NCI-H748 treated with DMSO at 0.1 percent for 48 hours (cell line): ENCODE results near the gene CDC37L1.

Source experiments
- DNase-seq: peaks from one replicate; lab custom pipeline; 2025; lab: John Stamatoyannopoulos, UW

The CDC37L1 gene

DNA sequence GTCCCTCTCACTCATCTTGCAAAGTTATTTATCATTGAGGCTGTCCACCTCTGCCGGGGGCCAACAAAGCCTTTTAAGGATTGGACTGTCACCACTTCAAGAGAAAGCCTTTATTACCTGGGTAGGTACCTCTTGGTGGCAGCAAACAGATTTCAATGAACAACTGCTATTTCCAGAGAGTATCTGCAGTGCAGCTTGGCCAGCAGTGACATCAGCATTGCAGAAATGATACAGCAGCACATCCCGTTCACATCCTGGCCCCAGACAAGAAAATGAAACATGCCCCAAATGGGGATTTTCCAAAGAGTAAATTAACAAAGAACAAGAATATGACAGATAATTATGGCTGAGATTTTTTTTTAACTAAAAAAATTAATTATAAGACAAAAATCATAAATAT lies 10.8 kb upstream of the CDC37L1 start:
- no peak for DNase-seq

DNA sequence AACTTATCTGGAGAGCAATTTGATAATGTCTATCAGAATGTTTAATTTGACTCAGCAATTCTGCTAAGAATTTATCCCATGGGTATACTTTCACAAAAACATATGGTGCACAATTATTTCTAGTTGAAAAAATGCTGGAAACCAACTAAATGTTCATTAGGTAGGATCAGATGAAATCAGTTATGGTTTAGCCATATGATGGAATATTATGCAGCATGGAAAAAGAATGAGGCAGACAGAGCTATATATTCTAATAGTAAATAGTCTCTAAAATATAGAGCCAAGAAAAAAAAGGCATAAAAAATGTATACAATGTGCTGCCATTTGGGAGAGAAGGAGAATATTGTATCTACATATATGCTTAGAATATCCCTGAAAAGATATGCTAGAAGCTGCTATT lies 9.5 kb upstream of the CDC37L1 start:
- DNase-seq, result no peak

DNA sequence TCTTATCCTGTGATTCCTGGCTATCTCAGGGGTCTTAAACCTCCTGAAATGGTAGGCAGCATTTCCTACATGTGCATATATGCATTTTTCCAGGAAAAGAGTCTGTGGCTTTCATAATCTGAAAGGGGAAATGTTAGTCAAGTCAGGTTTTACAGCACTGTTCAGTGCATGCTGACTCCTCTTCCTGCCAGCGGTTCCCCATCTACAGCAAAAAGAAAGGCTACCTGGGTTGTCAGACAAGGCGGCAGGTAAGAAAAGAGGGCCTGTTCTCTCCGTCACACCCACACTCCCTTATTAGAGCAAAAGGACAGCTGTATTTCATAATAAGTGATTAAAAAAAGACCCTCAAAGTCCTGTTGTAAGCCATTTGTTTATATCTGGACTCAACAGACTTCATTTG lies 8.8 kb upstream of the CDC37L1 start:
- DNase-seq, result no peak

DNA sequence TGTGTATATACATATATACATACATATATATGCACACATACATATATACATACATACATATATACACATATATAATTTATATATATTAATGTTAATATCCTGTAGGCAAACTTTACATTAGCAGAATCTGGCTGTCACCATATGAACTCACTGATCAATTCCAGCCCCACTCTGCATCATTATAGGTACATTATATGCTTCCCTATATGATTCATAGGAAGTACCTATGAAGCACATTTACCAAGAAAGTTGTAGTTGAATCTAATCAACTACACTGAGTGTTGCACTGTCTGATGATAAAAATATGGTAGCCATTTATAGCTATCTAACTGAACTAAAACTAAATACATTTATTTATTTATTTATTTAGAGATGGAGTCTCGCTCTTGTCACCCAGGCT lies 7.6 kb upstream of the CDC37L1 start:
- no peak for DNase-seq

DNA sequence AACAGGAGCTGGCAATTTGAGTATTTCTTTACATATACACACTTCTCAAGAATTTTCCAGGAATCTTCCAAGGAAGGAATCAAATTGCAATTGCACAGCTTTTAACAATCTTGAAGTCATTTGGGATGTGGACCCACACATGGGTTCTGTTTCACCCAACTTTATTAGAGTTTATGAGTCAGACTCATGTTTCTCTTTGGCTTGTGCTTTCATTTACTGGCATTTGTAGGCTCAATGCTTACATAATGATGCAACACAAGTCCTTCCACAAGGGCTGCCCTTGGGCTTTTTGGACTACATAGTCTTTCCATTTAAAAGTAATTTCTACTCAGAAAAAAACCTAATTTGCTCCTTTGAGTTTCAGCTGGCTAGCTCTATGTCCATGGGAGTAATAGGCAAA lies 4.6 kb upstream of the CDC37L1 start:
- no peak for DNase-seq

DNA sequence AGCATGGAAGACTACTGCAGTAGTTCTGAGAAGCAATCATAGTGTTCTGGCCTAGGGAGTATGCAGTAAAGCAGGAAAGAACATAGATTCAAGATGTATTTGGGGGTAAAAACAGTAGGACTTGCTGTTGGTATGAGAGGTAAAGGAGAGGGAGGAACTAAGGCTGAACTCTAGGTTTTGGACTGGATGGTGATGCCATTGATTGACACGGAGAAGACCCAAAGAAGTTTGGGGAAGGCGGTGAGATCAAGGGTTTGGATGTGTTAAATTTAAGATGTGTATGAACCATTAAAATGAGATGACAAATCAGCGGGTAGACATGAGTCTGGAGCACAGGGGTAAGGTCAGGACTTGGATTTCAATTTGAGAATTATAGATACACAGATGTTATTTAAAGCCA lies 2.0 kb upstream of the CDC37L1 start:
- DNase-seq, result no peak

DNA sequence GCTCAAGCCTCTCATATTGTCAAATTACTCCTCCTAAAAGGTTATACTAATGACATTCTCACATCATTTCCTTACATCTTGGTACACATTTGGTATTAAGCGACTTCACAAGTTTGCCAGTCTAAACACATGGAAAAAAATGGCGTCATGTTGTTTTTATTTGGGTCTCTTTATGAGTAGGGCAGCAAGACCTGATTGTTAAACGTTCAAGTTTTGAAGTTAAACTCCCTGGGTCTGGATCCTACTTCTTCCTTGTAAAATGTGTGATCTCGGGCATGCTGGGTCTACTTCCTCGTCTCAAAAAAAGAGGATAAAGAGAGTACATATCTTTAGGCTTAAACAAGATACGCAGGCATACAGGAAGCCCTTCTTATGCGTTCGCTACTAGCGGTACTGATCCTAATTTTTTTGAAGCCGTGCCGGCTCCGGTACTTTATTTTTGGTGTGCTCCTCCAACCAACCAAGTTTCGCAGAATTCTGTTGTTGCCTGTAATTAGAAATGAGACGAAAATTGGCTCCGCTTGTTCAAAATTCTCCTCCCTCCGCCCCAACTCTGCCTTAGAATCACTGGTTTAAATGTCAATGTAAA lies 596 bp upstream of the CDC37L1 start:
- peak; percentile 27 for DNase-seq

DNA sequence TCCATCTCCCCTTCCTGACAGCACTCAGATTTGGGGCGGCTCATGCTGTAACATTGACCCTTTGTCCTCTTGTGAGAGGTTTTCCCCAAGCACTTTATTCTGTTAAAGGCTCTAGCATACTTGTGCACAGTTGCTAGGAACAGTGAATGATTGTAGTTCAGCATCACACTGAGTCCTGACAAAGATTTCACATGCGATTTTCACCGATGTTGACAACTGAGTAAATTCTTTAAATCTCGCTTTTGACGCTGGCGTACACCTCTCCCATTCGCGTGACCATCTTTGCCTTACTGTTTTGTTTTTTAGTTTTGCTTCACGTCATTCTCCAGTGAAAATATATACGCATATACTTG lies 780 bp downstream of the CDC37L1 start:
- no peak for DNase-seq

DNA sequence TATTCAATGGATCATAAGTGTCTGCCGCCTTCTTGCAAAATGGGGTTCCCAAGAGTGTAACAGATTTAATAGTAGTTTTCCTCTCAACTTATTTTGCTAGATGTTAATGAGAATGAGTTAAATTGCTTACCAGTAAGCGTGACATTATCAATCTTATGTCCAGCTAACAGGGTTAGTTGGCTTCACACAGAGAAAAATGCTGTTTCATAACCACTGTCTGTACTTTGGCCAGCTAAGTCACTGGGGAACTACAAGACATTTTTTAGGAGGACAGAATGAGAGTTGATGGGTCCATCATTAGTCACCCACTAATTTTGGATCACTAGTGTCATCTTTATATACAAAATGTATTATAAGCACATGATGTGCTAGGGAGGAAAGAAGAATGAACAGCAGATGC lies 1.4 kb downstream of the CDC37L1 start:
- DNase-seq, result no peak

DNA sequence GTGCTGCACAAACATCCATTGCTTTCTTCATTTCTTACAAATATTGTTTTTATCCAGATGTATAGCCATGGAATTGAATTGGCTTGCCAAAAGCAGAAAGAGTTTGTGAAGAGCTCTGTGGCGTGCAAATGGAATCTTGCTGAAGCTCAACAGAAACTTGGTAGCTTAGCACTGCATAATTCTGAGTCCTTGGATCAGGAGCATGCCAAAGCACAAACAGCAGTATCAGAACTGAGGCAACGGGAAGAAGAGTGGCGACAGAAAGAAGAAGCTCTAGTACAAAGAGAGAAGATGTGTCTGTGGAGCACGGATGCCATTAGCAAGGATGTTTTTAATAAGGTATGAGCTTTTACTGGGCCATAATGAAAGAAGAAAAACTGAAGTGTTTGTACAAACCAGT lies 5.5 kb downstream of the CDC37L1 start:
- no peak for DNase-seq

DNA sequence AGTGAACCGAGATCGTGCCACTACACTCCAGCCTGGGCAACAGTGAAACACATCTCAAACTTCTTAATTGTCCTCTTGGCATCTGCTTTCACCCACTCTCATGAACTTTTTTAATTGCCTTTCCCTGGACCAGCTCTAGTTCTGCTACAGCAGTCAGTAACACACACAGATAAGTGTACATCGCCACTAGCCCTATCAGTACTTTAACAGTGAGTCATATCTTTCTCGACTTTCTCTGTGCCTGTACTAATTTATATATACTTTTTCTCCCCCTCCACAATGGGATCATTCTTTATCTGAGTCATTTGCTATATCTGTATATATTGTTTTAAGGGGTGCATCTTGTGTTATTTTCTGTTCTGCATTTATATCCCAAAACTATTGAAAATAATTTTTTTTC lies 6.7 kb downstream of the CDC37L1 start:
- no peak for DNase-seq

DNA sequence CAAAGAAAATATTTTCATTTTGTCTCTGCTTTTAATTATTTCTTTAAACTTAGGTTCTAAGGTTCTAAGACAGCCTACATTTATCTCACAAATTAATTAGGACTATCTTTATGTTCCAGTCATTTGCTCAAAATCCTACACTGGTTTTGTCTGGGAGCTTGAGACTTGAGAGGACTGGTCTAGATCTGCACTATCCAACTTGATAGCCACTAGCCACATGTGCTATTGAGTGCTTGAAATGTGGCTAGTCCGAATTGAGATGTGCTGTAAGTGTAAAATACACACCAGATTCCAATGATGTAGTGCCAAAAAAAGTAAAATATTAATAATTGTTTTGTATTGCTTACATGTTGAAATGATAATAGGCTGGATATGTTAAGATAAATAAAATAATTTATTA lies 7.2 kb downstream of the CDC37L1 start:
- DNase-seq, result no peak

DNA sequence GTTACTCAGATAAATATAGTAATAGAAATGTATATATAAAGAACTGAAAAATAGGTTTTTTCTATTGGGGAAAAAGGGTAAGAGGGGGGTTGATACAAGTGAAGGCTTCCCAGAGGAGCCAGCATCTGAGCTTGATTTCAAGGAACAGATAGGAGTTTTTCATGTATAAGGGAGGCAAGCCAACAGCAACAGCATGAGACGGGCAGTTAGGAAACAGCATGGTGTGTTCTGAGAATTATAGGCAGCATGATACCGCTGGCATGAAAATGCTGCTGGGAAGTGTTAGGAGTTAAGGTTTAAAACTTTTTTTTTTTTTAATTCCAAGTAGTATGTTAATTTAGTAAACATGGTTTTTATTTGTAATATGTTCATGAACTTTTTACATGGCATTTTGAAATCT lies 9.7 kb downstream of the CDC37L1 start:
- no peak for DNase-seq

DNA sequence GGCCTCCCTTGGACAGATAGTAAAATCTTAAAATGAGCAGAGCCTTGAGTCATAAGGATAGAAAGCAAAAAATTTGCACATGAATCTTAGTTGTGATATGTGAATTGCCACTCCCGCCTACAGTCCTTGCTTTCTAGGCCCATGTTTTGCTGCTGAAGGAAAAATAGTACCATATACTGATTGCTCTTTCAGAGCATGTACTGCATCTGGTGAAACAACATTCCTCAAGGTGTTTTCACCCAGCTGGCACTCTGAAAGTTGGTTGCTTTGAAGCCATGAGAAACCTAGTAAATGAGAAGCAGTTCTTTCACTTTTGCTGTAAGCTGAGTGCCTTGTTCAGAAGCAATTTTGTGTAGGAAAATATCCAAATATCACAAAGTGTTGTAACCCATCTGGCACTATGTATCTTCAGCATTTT lies 10.3 kb downstream of the CDC37L1 start:
- DNase-seq, result no peak

DNA sequence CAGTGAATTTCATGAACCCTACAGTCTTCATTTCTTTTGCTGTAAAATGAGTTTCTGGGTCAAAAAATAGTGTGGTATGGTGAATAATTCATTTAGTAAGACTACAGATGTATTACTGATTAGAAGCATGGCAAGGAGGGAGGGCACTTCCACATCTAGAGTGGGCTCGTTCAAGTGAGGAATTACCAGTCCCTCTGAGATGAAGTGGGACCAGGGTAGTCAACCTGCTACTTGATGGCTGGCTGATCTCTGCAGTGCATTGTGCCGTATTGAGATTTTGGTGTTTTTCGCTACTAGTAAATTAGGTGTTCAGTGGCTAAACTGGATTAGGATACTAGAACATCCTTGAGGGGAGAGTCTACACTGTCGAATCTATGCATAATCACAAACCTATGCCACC lies 10.8 kb downstream of the CDC37L1 start:
- no peak for DNase-seq

DNA sequence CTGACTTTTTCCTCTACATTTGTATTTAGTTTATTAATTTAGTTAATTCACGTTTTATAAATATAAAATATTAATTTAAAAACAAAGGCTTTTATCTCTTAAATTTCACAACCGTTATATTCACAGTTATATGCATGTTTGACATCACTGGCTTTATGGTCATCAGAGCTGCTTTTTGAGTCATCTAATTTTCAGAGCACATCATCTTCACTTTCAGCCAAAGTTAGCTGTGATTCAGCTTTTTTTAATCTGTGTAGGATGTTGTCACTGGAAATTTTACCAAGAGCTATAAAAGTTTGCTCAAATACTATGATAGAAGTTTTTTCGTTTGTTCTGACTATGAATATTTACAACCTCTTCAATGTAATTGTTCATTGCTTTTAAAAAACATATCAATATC lies 12.4 kb downstream of the CDC37L1 start:
- no peak for DNase-seq

DNA sequence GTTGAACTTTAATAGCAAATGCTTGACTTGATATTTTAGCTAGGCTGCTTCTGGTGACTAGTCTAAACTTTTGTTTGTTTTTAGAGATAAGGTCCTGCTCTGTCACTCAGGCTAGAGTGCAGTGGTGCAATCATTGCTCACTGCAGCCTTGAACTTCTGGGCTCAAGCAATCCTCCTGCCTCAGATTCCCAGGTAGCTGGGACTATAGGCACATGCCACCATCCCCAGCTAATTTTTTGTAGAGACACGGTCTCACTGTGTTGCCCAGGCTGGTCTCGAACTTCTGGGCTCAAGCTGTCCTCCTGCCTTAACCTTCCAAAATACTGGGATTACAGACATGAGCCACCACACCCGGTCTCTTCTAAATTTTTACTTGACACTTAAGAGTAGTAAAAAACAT lies 20.7 kb downstream of the CDC37L1 start:
- DNase-seq, result no peak

DNA sequence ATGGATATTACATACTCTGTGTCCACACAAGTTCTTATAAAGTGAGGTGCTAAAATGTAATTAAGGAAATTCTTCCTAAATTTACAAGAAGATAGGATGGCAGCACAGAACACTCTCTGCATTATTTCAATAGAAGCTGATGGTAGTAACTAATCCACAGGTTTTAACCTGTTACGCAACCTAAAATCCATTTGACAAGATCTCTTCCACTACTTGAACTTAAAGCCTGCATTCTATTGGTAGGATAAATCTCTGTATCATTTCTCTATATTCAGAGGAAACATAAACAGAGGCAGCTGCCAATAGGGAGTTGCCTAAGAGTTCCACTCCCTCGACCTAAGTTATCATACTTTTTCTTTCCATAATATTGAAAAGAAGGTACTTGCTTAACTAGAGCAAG lies 21.6 kb downstream of the CDC37L1 start:
- DNase-seq, result no peak

DNA sequence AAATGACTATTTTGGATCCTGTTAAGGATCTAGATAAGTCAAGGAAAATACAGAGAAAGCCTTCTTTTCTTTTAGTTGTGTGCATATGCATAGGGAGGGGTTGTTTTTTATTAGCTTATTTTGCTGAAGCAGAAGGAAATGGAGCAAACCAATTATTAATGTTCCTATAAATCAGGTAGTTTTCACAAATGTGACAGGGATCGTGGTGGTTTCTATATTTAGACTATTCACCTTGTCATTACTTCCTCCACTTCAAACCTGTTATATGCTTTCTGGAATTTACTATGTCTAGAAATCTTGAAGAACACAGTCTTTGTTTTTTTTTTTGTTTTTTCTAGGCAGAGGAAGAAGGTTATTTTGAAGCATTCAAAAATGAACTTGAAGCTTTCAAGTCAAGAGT lies 22.2 kb downstream of the CDC37L1 start:
- DNase-seq, result no peak

DNA sequence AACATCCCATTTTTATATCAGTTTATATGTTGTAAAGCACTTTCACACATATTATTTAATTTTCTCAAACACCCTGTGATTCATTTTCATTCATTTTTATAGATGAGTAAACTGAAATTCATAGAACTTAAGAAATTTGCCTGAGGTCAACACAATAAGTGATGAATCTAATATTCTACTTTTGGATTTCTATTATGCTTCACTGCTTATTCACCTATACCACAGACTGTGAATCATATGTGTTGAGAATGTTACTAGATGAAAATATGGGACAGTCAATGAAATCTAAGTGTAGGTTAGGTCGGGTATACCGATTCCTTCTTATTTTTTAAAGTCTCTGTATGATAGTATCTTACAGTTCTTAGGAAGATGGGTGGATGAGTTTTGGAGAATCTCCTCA lies 24.8 kb downstream of the CDC37L1 start:
- DNase-seq, result no peak

DNA sequence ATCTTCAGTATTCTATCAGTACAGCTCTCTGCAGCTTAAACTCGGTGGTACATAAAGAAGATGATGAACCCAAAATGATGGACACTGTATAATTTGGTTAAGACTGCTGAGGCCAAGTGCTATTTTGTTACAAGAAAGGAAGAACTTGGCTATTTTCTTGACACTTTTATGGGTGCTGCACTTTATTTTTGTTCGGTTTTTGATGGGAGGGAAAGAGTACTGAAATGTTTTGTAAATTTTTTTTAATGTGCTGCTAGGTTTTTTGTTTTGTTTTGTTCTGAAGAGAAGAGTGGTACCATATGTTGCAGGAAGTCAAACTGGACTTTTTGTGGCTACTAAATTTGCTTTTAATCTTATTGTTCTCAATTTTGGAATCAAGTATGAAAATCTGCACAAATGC lies 26.7 kb downstream of the CDC37L1 start:
- DNase-seq, result no peak

DNA sequence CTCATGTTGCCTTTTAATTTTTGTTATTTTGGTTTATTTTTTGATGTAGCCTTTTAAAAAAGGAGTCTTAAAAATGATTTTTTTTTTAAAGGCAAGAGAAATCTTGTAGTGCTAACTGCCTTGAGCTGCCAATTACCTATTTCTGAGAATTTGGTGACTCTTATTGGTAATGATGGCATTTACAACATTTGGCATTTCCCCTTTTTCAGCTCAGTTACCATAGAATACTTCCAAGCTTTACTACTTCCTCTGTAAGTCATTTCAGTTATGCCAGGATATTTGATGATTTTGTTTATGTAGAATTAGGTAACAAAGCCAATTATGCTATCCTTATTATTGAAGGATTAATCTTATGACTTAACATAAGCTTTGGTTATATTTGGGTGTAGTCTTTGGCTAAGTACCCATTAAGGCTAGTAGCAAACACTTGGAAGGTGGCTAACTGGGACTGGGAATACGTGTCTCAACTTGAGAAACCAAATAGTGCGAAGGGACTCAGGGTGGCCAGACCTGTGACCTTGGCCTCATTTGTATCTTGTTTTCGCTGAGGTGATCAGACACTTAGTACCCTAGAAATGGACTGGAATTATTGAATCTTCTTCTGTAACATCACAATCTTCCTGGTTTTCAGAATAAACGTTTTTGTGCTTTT lies 27.7 kb downstream of the CDC37L1 start:
- no peak for DNase-seq

DNA sequence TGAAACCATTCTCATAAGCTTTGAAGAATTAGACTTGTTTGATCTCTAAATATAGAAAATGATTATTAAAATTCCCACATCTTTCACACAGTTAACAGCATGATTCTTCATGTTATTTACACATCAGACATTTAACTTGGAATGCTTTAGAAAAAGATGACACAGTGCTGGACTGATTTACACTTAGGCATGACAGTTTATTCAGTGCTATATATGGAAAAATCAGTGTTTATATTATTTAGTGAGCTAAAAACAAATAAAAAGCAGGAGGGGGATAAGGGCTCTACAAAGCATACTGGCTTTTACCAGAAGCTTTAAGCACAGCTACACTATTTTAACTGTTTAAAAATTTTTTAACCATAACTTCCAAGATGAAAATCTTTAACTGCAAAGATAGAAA lies 30.0 kb downstream of the CDC37L1 start:
- no peak for DNase-seq

DNA sequence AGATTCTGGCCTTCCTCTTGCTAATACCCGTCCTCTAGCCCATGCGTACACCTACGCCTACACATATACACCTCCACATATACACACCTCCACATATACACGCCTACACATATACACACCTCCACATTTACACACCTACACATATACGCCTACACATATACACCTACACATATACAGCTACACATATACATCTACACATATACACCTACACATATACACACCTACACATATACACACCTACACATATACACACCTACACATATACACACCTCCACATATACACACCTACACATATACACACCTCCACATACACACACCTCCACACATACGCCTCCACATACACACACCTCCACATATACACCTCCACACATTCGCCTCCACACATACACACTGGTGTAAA lies 34.5 kb downstream of the CDC37L1 start:
- no peak for DNase-seq
